Trophoblast cell (in vitro differentiated cells and primary cell): ENCODE data around the gene MTHFS.
"Not testable (repeated sequence)": the region's sequence is repeated elsewhere in the genome, so short reads cannot be mapped to it uniquely, and the experiment has no call there.

Experiments used
- DNase-seq, 2 donors: peaks; one replicate each; pipeline ENCODE4 v3.0.0-alpha.2; 2016
- H2AFZ ChIP-seq: 2 replicates; pipeline ENCODE4 v1.6.1; 2013; ENCODE audit warnings: low read length, moderate library complexity, mild to moderate bottlenecking; ENCODE audit not compliant: insufficient read depth, poor library complexity
- H2AK5ac ChIP-seq: 2 replicates; pipeline ENCODE4 v1.6.1; 2013; ENCODE audit warnings: mild to moderate bottlenecking, low read length
- H2BK120ac ChIP-seq: 2 replicates; pipeline ENCODE4 v1.6.1; 2013; ENCODE audit warnings: low read length, mild to moderate bottlenecking, moderate library complexity; ENCODE audit not compliant: insufficient read depth, poor library complexity
- H2BK12ac ChIP-seq: 2 replicates; pipeline ENCODE4 v1.6.1; 2013; ENCODE audit warnings: mild to moderate bottlenecking, low read length, moderate library complexity
- H2BK5ac ChIP-seq: 2 replicates; pipeline ENCODE4 v1.6.1; 2013; ENCODE audit warnings: low read length, low read depth, moderate library complexity, mild to moderate bottlenecking; ENCODE audit not compliant: poor library complexity
- H3K14ac ChIP-seq: 2 replicates; pipeline ENCODE4 v1.6.1; 2013; ENCODE audit warnings: mild to moderate bottlenecking, low read length
- H3K18ac ChIP-seq: 2 replicates; pipeline ENCODE4 v1.6.1; 2013; ENCODE audit warnings: mild to moderate bottlenecking, low read length
- H3K23ac ChIP-seq: 2 replicates; pipeline ENCODE4 v1.6.1; 2013; ENCODE audit warnings: low read length
- H3K27ac ChIP-seq: 2 replicates; pipeline ENCODE4 v1.5.1; 2013; ENCODE audit warnings: low read depth, mild to moderate bottlenecking, inconsistent platforms, low read length, moderate library complexity
- H3K27me3 ChIP-seq: 2 replicates; pipeline ENCODE4 v1.6.1; 2013; ENCODE audit warnings: inconsistent platforms, mild to moderate bottlenecking, low read length, moderate library complexity; ENCODE audit not compliant: insufficient read depth
- H3K36me3 ChIP-seq, 2 experiments: 1 replicate in 1 of 2; 2 replicates in 1 of 2; pipeline ENCODE4 v1.6.1; 2013; ENCODE audit warnings: low read length in 2 of 2, mild to moderate bottlenecking in 2 of 2, moderate library complexity in 1 of 2; ENCODE audit not compliant: insufficient read depth in 2 of 2, control insufficient read depth in 1 of 2
- H3K4ac ChIP-seq: 2 replicates; pipeline ENCODE4 v1.6.1; 2013; ENCODE audit warnings: low read depth, mild to moderate bottlenecking, low read length, moderate library complexity
- H3K4me1 ChIP-seq, 2 experiments: 1 replicate in 1 of 2; 2 replicates in 1 of 2; pipeline ENCODE4 v1.6.1; 2013; ENCODE audit warnings: low read length in 2 of 2, mild to moderate bottlenecking in 2 of 2, moderate library complexity in 1 of 2; ENCODE audit not compliant: insufficient read depth in 2 of 2, control insufficient read depth in 1 of 2
- H3K4me2 ChIP-seq: 2 replicates; pipeline ENCODE4 v1.6.1; 2013; ENCODE audit warnings: inconsistent platforms, mild to moderate bottlenecking, low read length, moderate library complexity
- H3K4me3 ChIP-seq: 2 replicates; pipeline ENCODE4 v1.5.1; 2013; ENCODE audit warnings: mild to moderate bottlenecking, low read depth, low read length, inconsistent platforms
- H3K79me1 ChIP-seq: one replicate; pipeline ENCODE4 v1.6.1; 2013; ENCODE audit warnings: low read length
- H3K79me2 ChIP-seq: 2 replicates; pipeline ENCODE4 v1.6.1; 2013; ENCODE audit warnings: low read length, mild to moderate bottlenecking; ENCODE audit not compliant: control insufficient read depth, insufficient read depth, poor library complexity
- H3K9ac ChIP-seq: 2 replicates; pipeline ENCODE4 v1.6.1; 2013; ENCODE audit warnings: mild to moderate bottlenecking, low read length
- H3K9me3 ChIP-seq: 2 replicates; pipeline ENCODE4 v1.6.1; 2013; ENCODE audit warnings: low read depth, mild to moderate bottlenecking, control low read depth, inconsistent platforms, low read length; ENCODE audit not compliant: insufficient read depth
- H4K12ac ChIP-seq: 2 replicates; pipeline ENCODE4 v1.6.1; 2013; ENCODE audit warnings: low read depth, mild to moderate bottlenecking, low read length, moderate library complexity
- H4K8ac ChIP-seq: 2 replicates; pipeline ENCODE4 v1.6.1; 2013; ENCODE audit warnings: low read depth, mild to moderate bottlenecking, low read length, moderate library complexity
- H4K91ac ChIP-seq: one replicate; pipeline ENCODE4 v1.6.1; 2013; ENCODE audit warnings: low read depth, mild to moderate bottlenecking, low read length, moderate library complexity
- WGBS: extraction: QIAGEN DNeasy Blood & Tissue Kit; methylation state at CpG from one replicate; pipeline ENCODE4 v1.1.7; 2013; ENCODE audit warnings: missing lambda C conversion rate; ENCODE audit not compliant: insufficient read length, insufficient coverage; ENCODE audit errors: extremely low coverage; 5-methylcytosine and 5-hydroxymethylcytosine counted together

The MTHFS gene

DNA sequence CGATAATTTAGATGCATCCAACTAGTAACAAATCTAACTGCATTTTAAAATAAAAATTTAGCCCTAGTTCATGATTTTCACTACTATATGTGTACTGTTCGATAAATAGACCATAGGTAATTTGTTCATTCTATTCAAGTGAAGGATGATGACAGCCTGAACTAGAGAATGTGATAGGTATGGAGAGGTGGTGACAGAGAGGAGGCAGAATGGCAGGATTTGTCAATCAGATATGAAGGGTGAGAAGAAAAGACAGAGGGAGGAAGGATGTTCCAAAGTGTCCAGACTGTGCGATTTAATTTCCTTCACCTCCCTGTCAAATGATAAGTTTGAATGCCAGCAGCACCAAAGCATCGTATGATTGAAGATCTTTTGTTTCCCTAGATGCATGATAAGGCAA lies 42.6 kb upstream of the MTHFS start:
- H2BK120ac ChIP-seq: no peak overlapping the region
- H3K14ac ChIP-seq: no peak overlapping the region
- H3K4ac ChIP-seq: no peak overlapping the region
- H3K9ac ChIP-seq: no peak overlapping the region
- no peaks in the 10 kb centered on the region for H3K4me1 ChIP-seq
- H3K36me3 ChIP-seq: no peaks in the 10 kb centered on the region
- no peak overlapping the region for H4K91ac ChIP-seq
- no peak overlapping the region for H4K12ac ChIP-seq
- no peak overlapping the region for H3K23ac ChIP-seq
- H3K27me3 ChIP-seq: no peaks in the 10 kb centered on the region
- no CpG with 5 or more reads among the region's 4 CpGs for WGBS
- H4K8ac ChIP-seq: no peak overlapping the region
- H3K18ac ChIP-seq: no peak overlapping the region
- H3K4me3 ChIP-seq: no peak overlapping the region
- H3K79me2 ChIP-seq: no peaks in the 10 kb centered on the region
- no peak for DNase-seq
- H2BK12ac ChIP-seq: no peak overlapping the region
- no peak overlapping the region for H3K27ac ChIP-seq
- no peak overlapping the region for H2BK5ac ChIP-seq
- H2AFZ ChIP-seq: no peak overlapping the region
- H3K9me3 ChIP-seq: no peaks in the 10 kb centered on the region
- H2AK5ac ChIP-seq: no peak overlapping the region
- no peaks in the 10 kb centered on the region for H3K79me1 ChIP-seq
- no peak overlapping the region for H3K4me2 ChIP-seq

DNA sequence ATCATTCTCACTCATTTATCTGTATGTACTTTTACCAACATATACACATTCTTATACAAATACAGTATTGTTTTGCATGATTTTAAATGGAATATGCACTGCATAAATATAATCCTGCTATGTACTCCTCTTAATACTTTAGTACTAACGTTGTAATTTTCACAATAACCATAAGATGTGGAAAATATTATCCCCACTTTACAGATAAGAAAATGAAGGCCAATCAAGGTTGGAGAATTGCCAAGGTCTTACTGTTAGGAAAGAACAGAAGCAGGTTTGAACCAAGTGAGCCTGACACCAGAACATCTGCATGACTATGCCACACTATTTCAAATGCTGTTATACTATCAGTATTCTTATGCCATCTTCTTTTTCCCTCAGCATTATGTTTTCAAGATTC lies 41.3 kb upstream of the MTHFS start:
- Histone ChIP-seq H3K4ac (no peak overlapping the region), H2BK5ac (no peak overlapping the region), H3K9me3 (no peaks in the 10 kb centered on the region), H3K9ac (no peak overlapping the region), H3K4me1 (no peaks in the 10 kb centered on the region), H2AFZ (no peak overlapping the region), H3K23ac (no peak overlapping the region), H3K4me3 (no peak overlapping the region), H3K79me1 (no peaks in the 10 kb centered on the region), H3K36me3 (no peaks in the 10 kb centered on the region), H4K8ac (no peak overlapping the region), H3K27me3 (no peaks in the 10 kb centered on the region), H2BK120ac (no peak overlapping the region), H2AK5ac (no peak overlapping the region), H3K18ac (no peak overlapping the region), H3K79me2 (no peaks in the 10 kb centered on the region), H3K4me2 (no peak overlapping the region), H4K12ac (no peak overlapping the region), H3K14ac (no peak overlapping the region), H4K91ac (no peak overlapping the region), H3K27ac (no peak overlapping the region), H2BK12ac (no peak overlapping the region)
- no peak for DNase-seq
- WGBS: no CpG with 5 or more reads among the region's 1 CpG

DNA sequence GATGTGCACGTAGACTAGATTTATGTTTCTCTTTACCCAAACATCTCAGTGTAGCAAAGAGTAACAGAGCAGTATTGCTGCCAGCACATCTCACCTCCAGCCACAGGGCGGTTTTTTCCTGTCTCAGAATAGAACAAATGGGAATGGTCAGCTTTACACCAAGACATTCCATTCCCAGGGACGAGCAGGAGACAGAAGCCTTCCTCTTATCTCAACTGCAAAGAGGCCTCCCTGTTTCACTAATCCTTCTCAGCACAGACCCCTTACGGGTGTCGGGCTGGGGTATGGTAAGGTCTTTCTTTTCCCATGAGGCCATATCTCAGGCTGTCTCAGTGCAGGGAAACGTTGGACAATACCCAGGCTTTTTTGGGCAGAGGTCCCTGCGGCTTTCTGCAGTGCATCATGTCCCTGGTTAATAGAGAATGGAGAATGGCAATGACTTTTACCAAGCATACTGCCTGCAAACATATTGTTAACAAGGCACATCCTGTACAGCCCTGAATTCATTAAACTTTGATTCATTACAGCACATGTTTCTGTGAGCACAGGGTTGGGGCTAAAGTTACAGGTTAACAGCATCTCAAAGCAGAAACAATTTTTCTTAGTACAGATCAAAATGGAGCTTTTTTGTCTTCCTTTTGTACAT lies 38.9 kb upstream of the MTHFS start:
- not testable (repeated sequence) for H3K4ac ChIP-seq, H3K9ac ChIP-seq, H3K23ac ChIP-seq, DNase-seq, H4K91ac ChIP-seq, H3K79me2 ChIP-seq, H2AK5ac ChIP-seq, H3K27ac ChIP-seq, H4K12ac ChIP-seq, H3K4me1 ChIP-seq, H3K4me3 ChIP-seq, H2AFZ ChIP-seq, H3K36me3 ChIP-seq, H3K18ac ChIP-seq, H3K79me1 ChIP-seq, H3K9me3 ChIP-seq, H2BK12ac ChIP-seq, H2BK5ac ChIP-seq, H3K14ac ChIP-seq, H3K27me3 ChIP-seq, H4K8ac ChIP-seq, H3K4me2 ChIP-seq, H2BK120ac ChIP-seq
- WGBS: no CpG with 5 or more reads among the region's 7 CpGs

DNA sequence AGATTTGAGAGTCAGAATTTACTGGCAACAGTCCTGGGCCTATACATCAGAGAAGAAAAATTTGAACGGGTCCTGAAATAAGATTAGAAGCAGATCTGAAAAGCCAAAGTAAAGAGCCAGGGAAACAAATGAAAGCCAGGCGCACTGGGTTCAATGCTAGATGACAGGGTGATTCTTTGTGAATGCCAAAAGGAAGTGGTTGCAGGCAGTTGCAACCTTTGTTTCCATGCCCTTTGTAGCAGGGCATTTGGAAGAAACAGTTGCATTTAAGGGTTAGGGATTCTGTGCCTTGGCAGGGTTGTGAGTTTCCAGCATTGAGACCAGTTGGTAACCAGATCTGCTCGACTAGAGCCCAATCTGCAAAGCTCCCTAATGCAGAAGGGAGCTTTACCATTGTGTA lies 36.4 kb upstream of the MTHFS start:
- no peak overlapping the region for H2BK5ac ChIP-seq
- no peak overlapping the region for H4K8ac ChIP-seq
- H3K4me3 ChIP-seq: no peak overlapping the region
- H3K79me1 ChIP-seq: no peaks in the 10 kb centered on the region
- no CpG with 5 or more reads among the region's 3 CpGs for WGBS
- H3K23ac ChIP-seq: no peak overlapping the region
- no peaks in the 10 kb centered on the region for H3K4me1 ChIP-seq
- H3K27me3 ChIP-seq: no peaks in the 10 kb centered on the region
- no peaks in the 10 kb centered on the region for H3K79me2 ChIP-seq
- no peak overlapping the region for H3K4ac ChIP-seq
- no peak overlapping the region for H3K27ac ChIP-seq
- no peak overlapping the region for H4K12ac ChIP-seq
- no peak overlapping the region for H2AFZ ChIP-seq
- no peak overlapping the region for H3K9ac ChIP-seq
- no peak overlapping the region for H2AK5ac ChIP-seq
- DNase-seq: no peak
- no peak overlapping the region for H4K91ac ChIP-seq
- no peak overlapping the region for H3K18ac ChIP-seq
- no peak overlapping the region for H3K14ac ChIP-seq
- H2BK12ac ChIP-seq: no peak overlapping the region
- no peak overlapping the region for H3K4me2 ChIP-seq
- no peak overlapping the region for H2BK120ac ChIP-seq
- H3K9me3 ChIP-seq: no peaks in the 10 kb centered on the region
- H3K36me3 ChIP-seq: no peaks in the 10 kb centered on the region
